Right cardiac atrium (tissue), 5 donors: Measurements from ENCODE around the gene PDE11A. TPM values are rescaled to one million over a fixed set of nuclear protein-coding genes. Genes with fewer than 3 reads are reported as not detected.

ENCODE experiments used
- ATAC-seq, 2 donors: fragments of 200-7000 bp; cut with Tn5 transposase; one replicate each; pipeline versions ENCODE4 v1.8.0 to v1.9.1; 2020; ENCODE audit warnings: moderate library complexity in 2 of 2, mild to moderate bottlenecking in 1 of 2
- DNase-seq, 3 donors: peaks; one replicate each; pipeline ENCODE4 v3.0.0-alpha.2; 2020
- H3K27ac ChIP-seq: one replicate; pipeline ENCODE4 v1.5.1; 2013; ENCODE audit warnings: mild to moderate bottlenecking, low read length, control low read depth, moderate library complexity
- H3K27me3 ChIP-seq: one replicate; pipeline ENCODE4 v1.6.1; 2013; ENCODE audit not compliant: control insufficient read depth, insufficient read depth
- H3K4me1 ChIP-seq: one replicate; pipeline ENCODE4 v1.6.1; 2013; ENCODE audit warnings: low read length; ENCODE audit not compliant: control insufficient read depth, insufficient read depth
- H3K4me3 ChIP-seq: one replicate; pipeline ENCODE4 v1.5.1; 2013; ENCODE audit warnings: low read length, control low read depth
- H3K9me3 ChIP-seq: one replicate; pipeline ENCODE4 v1.6.1; 2013; ENCODE audit warnings: low read length; ENCODE audit not compliant: control insufficient read depth
- WGBS: extraction: QIAGEN DNeasy Blood & Tissue Kit; methylation state at CpG from one replicate; pipeline ENCODE4 v1.1.7; 2013; 5-methylcytosine and 5-hydroxymethylcytosine counted together
- intact Hi-C, 4 donors: fragments of 100-400 bp; cut with DNase I; formaldehyde crosslinking; loops; one replicate each; pipeline versions ENCODE4 v1.11.0 to v1.14.0; 2022 to 2023
- polyA plus RNA-seq: library from polyadenylated mRNA; stranded (reverse); fragments of 200-250 nt; gene quantifications from one replicate; pipeline ENCODE4 v1.2.3, GENCODE V29; 2013
- total RNA-seq, 4 donors: library from RNA; stranded (reverse); fragmentation: NEBNext Ultra II Directional; extraction: Animal tissue kit (Norgen Biotek cat#: 25700); gene quantifications; one replicate each; pipeline ENCODE4 v1.2.1, GENCODE V29; 2021
- donor health status: healthy with polysubstance abuse.
- donor health status: DM: no; HTN: yes; CAD: no.
- donor health status: DM: no; HTN: no; CAD: no.
- donor health status: DM: no; HTN: yes; CAD: no; lungs with severe emphysema.
- donor health status: DM: yes; HTN: yes; CAD: no.

Gene PDE11A
- total and polyA plus RNA-seq, 5 donors, result 0.08 to 0.63 (median 0.18) TPM

DNA sequence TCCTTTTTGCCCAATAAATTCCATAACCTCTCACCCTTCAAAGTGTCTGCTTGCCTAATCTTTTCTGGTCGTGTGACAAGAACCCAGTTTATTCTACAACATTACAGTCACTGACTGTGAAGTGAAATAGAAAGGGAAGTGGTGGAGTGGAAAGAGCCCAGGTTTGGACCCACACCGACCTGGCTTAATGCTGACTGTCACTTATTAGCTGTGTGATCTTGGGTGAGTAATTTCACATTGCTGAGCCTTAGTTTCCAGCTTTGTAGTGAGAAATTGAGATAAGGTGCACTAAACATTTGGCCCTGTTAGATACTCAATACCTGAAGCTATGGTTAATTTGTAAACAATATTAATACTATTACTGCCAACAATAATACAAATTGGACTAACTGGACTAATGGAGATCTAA, 388.9 kb downstream of the PDE11A start:
- ATAC-seq (no peak), DNase-seq (no peak)
- Histone ChIP-seq H3K4me3 (no peak overlapping the region), H3K4me1 (peaks cover 3% of the 10 kb centered on the region), H3K27me3 (no peaks in the 10 kb centered on the region), H3K9me3 (no peaks in the 10 kb centered on the region), H3K27ac (no peak overlapping the region)
- intact Hi-C loops, result no loop called here
- WGBS, result 77% methylated on average over 2 of the region's 2 CpGs

DNA sequence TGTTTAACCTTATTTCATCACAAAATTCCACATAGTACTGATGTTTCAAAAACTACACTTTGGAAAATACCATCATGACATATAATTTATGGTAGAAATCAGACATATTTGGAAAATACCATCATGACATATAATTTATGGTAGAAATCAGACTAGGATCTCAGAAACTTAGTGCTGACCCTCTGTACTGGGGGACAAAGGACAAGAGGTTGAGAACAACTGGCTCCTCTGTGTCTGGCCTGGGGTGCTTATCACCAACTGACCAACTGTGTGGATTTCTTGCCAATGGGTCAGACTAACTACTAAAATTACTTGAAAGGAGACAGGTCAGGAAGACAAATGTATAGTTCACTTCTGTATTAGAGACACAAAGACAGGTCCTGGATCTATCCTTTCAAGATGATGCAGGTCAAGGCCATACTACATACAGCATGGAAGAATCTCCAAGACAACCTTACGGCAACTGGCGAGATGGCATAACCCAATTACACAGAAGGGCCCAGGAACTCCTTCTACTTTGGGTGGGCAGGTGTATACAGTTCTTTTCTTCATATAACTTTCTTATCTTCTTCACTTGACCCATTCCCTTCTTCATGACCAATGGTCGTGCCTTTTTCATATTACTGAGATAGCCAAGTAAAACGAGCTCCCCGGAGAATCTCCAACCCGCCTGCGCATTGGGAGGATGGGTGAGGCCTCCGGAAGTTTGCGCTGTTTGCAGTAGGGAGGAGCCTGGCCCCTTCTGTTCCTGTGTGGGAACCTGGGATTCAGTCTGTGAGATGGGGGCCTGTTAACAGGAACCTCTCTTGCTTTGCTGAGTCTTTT, 389.5 kb downstream of the PDE11A start:
- DNase-seq (no peak), ATAC-seq (no peak)
- intact Hi-C loops, result no loop called here
- Histone ChIP-seq H3K27me3 (no peaks in the 10 kb centered on the region), H3K9me3 (no peaks in the 10 kb centered on the region), H3K27ac (no peak overlapping the region), H3K4me1 (peaks cover 3% of the 10 kb centered on the region), H3K4me3 (no peak overlapping the region)
- whole genome bisulfite sequencing, result 83% methylated on average over 9 of the region's 9 CpGs

DNA sequence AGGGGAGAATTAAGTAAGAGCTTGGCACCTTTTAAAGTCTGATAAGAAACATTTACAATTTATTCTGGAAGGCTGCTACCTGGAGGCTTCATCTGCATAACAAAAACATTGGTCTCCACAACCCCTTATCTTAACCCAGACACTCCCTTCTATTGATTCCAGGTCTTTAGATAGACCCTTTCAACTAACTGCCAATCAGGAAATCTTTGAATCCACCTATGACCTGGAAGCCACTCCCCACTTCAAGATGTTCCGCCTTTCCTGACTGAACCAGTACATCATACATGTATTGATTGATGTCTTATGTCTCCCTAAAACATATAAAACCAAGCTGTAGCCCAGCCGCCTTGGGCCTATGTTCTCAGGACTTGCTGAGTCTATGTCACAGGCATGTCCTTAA, 390.6 kb downstream of the PDE11A start:
- DNase-seq (no peak), ATAC-seq (no peak)
- H3K4me1 ChIP-seq, result peaks cover 3% of the 10 kb centered on the region
- 94% methylated on average over 2 of the region's 2 CpGs for WGBS
- no peak overlapping the region for H3K4me3 ChIP-seq
- intact Hi-C loops, result no loop called here
- H3K27me3 ChIP-seq, result no peaks in the 10 kb centered on the region
- no peaks in the 10 kb centered on the region for H3K9me3 ChIP-seq
- no peak overlapping the region for H3K27ac ChIP-seq

DNA sequence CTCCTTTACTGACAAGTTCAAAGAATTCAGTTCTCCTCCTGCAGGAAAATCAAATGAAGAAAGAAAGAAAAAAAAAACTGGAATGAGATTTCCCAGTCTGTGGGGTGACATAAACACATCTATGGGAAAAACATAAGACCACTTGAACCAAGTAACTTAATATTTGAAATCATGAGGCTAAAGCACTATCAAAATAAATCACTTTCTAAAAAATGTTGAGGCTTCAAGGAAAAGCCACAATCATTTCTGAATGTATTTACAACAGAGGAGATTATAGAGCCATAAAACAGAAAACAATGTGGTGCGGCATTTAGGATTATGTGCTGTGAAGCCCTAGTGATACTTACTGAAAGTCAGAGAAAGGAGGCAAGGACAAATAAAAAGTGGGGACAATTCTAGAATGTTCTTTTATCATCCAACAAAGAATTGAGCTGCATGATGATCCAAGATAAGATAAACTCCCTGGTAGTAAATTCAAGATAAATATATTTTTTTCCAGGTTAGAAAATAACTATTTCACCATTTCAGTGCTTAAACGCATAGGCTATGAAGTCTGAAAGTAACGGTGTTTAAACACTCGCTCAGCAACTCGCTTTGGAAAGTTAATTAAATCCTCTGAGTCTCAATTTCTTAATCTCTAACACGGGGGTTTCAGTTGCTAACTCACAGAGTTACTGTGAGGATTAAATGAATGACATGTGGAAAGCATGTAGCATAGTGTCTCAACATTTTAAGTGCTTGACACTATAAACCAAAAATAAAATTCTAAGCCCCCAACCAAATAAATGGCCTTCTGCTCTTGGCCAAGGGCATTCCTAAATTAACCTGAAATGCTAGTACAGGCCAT, 391.5 kb downstream of the PDE11A start:
- no peak for DNase-seq
- WGBS, result 90% methylated on average over 6 of the region's 6 CpGs
- ATAC-seq, result no peak
- Histone ChIP-seq H3K4me1 (peaks cover 3% of the 10 kb centered on the region), H3K4me3 (no peak overlapping the region), H3K27me3 (no peaks in the 10 kb centered on the region), H3K27ac (no peak overlapping the region), H3K9me3 (no peaks in the 10 kb centered on the region)
- intact Hi-C loops, result no loop called here

DNA sequence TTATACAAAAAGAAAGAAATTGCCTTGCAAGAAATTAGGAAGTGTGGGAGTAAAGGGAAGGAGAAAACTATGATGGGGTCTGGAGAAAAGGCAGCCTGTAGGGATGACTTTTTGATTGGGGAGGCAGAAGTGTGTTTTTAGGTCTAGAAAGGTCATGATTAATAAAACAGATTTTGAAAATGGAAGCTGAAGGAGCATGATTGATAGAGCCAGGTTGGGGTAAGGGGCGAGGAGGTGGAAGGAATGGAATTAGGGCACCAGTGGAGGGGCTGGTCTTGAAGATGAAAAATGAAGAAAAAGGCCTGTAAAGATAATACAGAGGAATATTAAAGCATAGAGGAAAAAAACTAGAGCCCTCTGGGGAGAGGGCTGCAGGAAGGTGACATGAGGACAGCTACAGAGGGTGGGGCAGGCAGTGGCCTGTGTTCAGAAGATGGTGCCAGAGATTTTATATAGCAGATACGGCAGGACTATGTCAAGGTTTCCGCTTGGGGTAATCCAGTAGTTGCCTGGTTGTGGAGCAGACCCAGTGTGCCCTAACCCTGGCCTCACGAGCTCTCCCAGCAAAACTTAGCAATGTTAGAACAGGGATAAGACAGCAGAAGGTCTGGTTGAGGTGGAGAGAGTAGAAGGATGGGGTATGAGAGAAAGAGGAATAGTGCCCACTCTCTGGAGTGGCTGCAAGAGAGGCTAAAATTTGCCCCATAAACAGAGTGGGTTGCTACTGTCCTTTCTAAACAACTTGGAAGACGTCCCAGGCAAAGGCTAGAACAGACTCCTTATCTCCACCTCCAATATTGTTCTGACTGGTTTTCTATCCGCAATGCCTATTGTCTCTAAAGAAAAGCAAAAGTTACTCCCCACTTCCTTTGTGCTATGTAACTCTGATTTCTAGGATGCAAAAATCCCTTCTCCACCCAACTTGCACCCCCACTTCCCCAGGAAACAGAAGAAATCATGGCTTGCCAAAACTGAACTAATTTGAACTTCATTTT, 392.7 kb downstream of the PDE11A start:
- Histone ChIP-seq H3K27me3 (no peaks in the 10 kb centered on the region), H3K4me3 (no peak overlapping the region), H3K27ac (peak overlapping the region; percentile 77), H3K4me1 (peaks cover 3% of the 10 kb centered on the region), H3K9me3 (no peaks in the 10 kb centered on the region)
- intact Hi-C loops, result no loop called here
- 59% methylated on average over 6 of the region's 6 CpGs for WGBS
- no peak for DNase-seq
- peak; percentile 57 to 84 for ATAC-seq

DNA sequence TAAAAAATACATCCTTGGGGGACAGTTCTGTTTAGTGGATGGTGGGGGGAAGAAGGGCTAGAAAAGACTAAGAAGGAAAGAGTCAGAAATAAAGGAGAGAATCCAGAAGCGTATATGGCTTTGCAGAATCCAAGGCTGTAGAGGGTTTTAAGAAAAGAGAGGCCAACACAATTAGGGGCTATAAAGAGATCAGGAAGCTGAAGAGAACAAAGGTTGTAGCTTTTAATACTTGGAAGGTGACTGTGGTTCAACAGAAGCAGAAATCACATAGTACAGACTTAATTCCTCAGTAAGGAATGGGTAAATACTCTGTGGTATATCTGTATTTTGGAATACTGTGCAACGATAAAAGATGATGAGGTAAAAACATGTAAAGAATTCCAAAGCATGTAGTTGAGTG, 393.6 kb downstream of the PDE11A start:
- Histone ChIP-seq H3K27me3 (no peaks in the 10 kb centered on the region), H3K4me1 (peaks cover 3% of the 10 kb centered on the region), H3K9me3 (no peaks in the 10 kb centered on the region), H3K27ac (no peak overlapping the region), H3K4me3 (no peak overlapping the region)
- no peak for DNase-seq
- intact Hi-C loops, result no loop called here
- whole genome bisulfite sequencing, result 89% methylated on average over 2 of the region's 2 CpGs
- ATAC-seq, result no peak

DNA sequence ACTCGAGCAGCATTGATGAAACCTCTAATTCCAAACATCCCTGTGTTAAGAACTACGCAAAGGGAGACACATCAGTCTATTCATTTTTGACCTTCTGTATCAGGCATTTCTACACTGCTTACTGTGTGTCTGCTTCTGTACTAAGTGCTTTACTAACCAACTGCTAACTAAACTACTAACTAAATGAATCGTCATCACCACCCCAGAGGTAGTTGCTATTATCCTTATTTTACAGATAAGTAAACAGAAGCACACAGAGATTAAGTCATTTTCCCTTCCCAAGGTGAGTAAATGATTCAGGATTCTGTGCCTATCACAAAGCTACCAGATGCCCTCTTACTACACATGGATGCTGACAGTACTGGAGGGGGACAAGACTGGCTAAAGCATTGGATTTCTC, 395.9 kb downstream of the PDE11A start:
- H3K4me1 ChIP-seq, result peaks cover 3% of the 10 kb centered on the region
- 83% methylated on average over 3 of the region's 3 CpGs for WGBS
- H3K4me3 ChIP-seq, result no peak overlapping the region
- no peaks in the 10 kb centered on the region for H3K27me3 ChIP-seq
- H3K9me3 ChIP-seq, result no peaks in the 10 kb centered on the region
- intact Hi-C loops, result no loop called here
- DNase-seq (no peak), ATAC-seq (no peak)
- no peak overlapping the region for H3K27ac ChIP-seq

DNA sequence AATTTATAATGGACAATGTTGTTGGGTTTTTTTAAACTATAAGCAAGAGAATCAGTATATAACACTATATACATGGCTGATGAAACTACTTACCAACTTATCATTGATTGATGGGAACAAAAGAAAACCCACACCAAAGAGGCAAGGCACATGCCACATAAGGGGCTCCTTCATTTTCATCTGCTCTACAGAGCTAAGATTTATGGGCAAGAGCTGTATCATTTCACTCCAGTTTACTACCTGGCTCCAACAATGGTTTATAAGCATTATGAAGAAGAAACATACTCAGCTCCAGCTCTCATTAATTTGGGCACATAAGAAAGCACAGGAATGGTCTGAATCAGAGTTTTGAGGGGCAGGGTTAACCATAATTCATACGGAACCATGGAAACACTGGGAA, 396.8 kb downstream of the PDE11A start:
- no peak for ATAC-seq
- H3K9me3 ChIP-seq, result no peaks in the 10 kb centered on the region
- intact Hi-C loops, result no loop called here
- no peak overlapping the region for H3K4me3 ChIP-seq
- peaks cover 3% of the 10 kb centered on the region for H3K4me1 ChIP-seq
- H3K27me3 ChIP-seq, result no peaks in the 10 kb centered on the region
- no peak overlapping the region for H3K27ac ChIP-seq
- 73% methylated on average over 1 of the region's 1 CpG for WGBS
- DNase-seq, result no peak

DNA sequence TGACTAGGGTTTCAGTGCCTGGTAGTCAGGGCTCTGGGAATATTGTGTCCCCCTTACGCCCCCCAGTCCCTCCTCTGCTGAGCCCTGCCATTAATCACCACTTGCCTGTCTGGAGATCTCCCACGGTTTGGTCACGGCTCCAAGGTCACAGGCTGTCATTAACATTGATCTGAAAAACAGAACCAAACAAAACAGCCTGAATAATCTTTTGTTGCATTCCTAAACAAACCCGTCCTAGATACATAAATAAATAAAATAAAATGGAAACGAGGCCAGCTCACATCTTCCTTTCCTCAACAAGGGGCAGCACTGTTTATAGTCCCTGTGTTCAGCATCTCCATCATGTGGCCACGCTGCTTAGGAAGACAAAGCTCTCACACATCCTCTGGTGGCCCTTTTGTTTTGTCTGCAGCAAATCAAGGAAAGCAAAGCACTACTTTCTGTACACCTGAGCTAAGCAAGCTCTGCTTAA, 397.2 kb downstream of the PDE11A start:
- Histone ChIP-seq H3K4me1 (peaks cover 3% of the 10 kb centered on the region), H3K27ac (no peak overlapping the region), H3K9me3 (no peaks in the 10 kb centered on the region), H3K27me3 (no peaks in the 10 kb centered on the region), H3K4me3 (no peak overlapping the region)
- intact Hi-C loops, result no loop called here
- no peak for ATAC-seq
- 29% methylated on average over 6 of the region's 6 CpGs for WGBS
- no peak for DNase-seq

DNA sequence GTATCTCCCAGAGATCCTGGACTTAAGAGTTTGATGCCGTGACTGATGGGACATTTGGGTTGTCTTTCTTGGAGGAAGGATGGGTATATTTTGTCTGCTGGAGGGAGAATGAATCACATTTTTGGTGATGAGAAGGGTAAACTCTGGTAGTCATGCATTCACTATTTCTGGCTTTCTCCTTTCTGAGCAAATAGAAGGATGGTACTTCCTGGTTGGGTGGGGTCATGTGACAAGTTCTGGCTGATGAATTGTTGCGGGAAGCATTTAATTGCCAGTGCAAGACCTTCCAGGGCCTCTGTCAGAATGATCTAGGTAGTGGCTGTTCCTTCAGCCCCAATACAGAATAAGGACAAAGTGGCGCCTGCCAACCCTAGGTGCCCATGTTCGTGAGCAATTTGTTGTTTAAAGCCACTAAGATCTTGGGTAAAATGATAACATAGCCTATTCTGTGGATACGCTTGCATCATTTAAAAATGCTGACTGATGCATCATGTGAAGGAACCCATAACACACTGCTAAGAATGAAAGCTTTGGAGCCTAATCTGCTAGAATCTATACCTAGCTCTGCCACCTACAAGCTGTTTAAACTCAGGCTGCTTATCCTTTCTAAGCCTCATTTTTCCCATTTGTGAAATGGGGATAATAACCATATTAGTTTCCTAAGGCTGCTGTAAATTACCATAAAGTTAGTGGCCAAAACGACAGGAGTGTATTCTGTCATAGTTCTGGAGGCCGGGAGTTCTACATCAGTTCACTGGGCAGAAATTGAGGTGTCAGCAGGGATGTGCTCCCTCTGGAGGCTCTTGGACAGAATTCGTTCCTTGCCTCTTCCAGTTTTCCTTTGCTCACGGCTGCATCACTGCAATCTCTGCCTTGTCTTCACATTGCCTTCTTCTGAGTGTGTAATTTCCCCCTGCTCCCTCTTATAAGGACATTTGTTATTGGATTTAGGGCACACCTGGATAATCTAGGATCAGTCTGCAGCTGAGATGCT, 398.7 kb downstream of the PDE11A start:
- intact Hi-C loops, result no loop called here
- Histone ChIP-seq H3K4me3 (no peak overlapping the region), H3K27me3 (no peaks in the 10 kb centered on the region), H3K27ac (no peak overlapping the region), H3K9me3 (no peaks in the 10 kb centered on the region), H3K4me1 (no peaks in the 10 kb centered on the region)
- no peak for DNase-seq
- ATAC-seq, result no peak
- WGBS, result 80% methylated on average over 9 of the region's 9 CpGs
